ENCODE data around the gene ADD1. TPM values are rescaled to one million over a fixed set of nuclear protein-coding genes. Genes with fewer than 3 reads are reported as not detected.

ADD1 gene
- total RNA-seq, 1 experiment from 2014 or later: 163 TPM

- no peak overlapping the region for H2AFZ ChIP-seq (ENCODE audit: low read length)
- H3K23me2 ChIP-seq (ENCODE audit: insufficient read length, low read depth, low read length, poor library complexity, severe bottlenecking): no peaks in the 10 kb centered on the region
- Mint-ChIP-seq H3K27me3 (ENCODE audit: low read depth) (no peaks in the 10 kb centered on the region), H3K4me3 (no peak overlapping the region), H3K36me3 (ENCODE audit: insufficient read depth in 1 of 3, low read depth in 3 of 3) (peaks cover 69 to 96% (median 93%) of the 10 kb centered on the region in 3 experiments; a peak in 6 of 7 replicates), H3K9me3 (no peaks in the 10 kb centered on the region), H3K27ac (peak overlapping the region in 2 of 3 experiments; percentile 72 to 91; a peak in 3 of 7 replicates), H3K4me1 (no peaks in the 10 kb centered on the region)
- no peak overlapping the region for H3K56ac ChIP-seq (ENCODE audit: insufficient read length, low read depth, low read length)
- H2AK5ac ChIP-seq (ENCODE audit: insufficient read length, low read length): no peak overlapping the region
- H3K9ac ChIP-seq (ENCODE audit: extremely low read depth, insufficient read length, low read length): no peak overlapping the region
- H3K14ac ChIP-seq (ENCODE audit: insufficient read depth, low read length): no peak overlapping the region
- H3K79me1 ChIP-seq (ENCODE audit: insufficient read depth, low read depth, low read length, poor library complexity, severe bottlenecking): no peaks in the 10 kb centered on the region
- H3K18ac ChIP-seq (ENCODE audit: insufficient read length, low read depth, low read length): no peak overlapping the region
- H3K4me1 ChIP-seq (ENCODE audit: insufficient read depth, low read length): no peaks in the 10 kb centered on the region
- H3K4ac ChIP-seq (ENCODE audit: low read depth, low read length): no peak overlapping the region
- H2BK20ac ChIP-seq (ENCODE audit: low read depth, low read length, poor library complexity, severe bottlenecking): no peak overlapping the region
- TF ChIP-seq CTCF (conservative IDR thresholded peaks at IDR 0.05): no peak
- no peak overlapping the region for H3T11ph ChIP-seq (ENCODE audit: low read length)
- H3K4me2 ChIP-seq (ENCODE audit: insufficient read depth, insufficient read length, low read length): no peak overlapping the region
- WGBS (ENCODE audit: extremely low coverage, insufficient read length, low lambda C conversion rate): no CpG with 5 or more reads among the region's 20 CpGs
- no peaks in the 10 kb centered on the region for H3K79me2 ChIP-seq (ENCODE audit: insufficient read depth, low read length)
- H2BK15ac ChIP-seq (ENCODE audit: low read depth, low read length): no peak overlapping the region
- no peak overlapping the region for H3K27ac ChIP-seq (ENCODE audit: insufficient read length, low read depth, low read length)
- H4K5ac ChIP-seq (ENCODE audit: insufficient read length, low read depth, low read length): no peak overlapping the region
- H3K9me3 ChIP-seq (ENCODE audit: control insufficient read depth, low read depth, low read length): no peaks in the 10 kb centered on the region
- H2BK5ac ChIP-seq (ENCODE audit: insufficient read length, low read length): no peak overlapping the region
- H2BK120ac ChIP-seq (ENCODE audit: low read depth, low read length, poor library complexity, severe bottlenecking): no peak overlapping the region
- no peak overlapping the region for H4K8ac ChIP-seq (replicated peaks; ENCODE audit: insufficient read length, low read depth, low read length)
- H4K91ac ChIP-seq (ENCODE audit: insufficient read length, low read depth, low read length): no peak overlapping the region
- no peak for DNase-seq
- no peak overlapping the region for H3K23ac ChIP-seq (ENCODE audit: insufficient read length, low read depth, low read length)
- H4K20me1 ChIP-seq (ENCODE audit: control insufficient read depth, insufficient read depth, insufficient read length): no peaks in the 10 kb centered on the region
- no peaks in the 10 kb centered on the region for H3K27me3 ChIP-seq (ENCODE audit: insufficient read depth, low read length)
- no peak overlapping the region for H2BK12ac ChIP-seq (ENCODE audit: insufficient read length, low read depth, low read length)
Measured at GRCh38 chr4:2943364-2944090, 99.9 kb downstream of the ADD1 start.
